ENCODE measurements around the gene PRMT9. TPM values are rescaled to one million over a fixed set of nuclear protein-coding genes. Genes with fewer than 3 reads are reported as not detected.

PRMT9 gene
- total RNA-seq, 1 experiment from 2014 or later, result 21.7 TPM

DNA sequence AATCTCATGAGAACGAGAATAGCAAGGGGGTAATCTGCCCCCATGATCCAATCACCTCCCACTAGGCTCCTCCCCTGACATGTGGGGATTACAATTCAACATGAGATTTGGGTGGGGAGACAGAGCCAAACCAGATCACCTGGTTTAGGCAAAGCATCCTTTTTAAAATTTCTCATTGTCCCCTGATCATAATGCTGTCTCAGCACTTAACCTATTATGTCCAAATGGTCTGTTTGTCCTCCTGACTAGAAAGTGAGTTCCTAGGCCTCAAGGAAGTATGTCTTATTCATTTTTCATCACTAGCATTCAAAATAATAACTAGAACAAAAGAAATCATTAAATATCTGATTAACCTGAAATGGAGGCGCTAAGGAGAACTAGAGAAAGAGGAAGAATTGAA is 7.9 kb upstream of the PRMT9 start:
- Histone ChIP-seq H2AFZ (ENCODE audit: low read length) (no peak overlapping the region), H3K4me1 (ENCODE audit: low read length) (no peaks in the 10 kb centered on the region; the same call in 1 of the 2 replicates), H3K4me3 (ENCODE audit: low read length) (no peak overlapping the region)

DNA sequence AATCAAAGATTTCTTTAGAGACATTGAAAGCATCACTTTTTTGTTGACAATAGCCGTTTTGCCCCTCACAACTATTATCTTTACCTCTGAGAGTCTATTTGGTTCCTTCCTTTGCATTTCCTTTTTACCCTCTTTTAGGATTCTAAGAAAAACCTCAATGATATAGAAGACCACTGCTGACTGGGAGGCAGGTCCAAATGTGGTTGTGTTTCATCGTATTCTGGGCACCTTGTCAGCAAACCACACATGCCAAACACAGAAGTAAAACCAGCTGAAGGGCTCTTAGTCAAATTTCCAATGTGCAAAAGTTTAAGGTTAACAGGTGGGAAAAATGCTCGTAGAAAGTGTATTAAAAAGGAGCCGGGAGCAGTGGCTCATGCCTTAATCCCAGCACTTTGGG is 5.1 kb upstream of the PRMT9 start:
- no peak for DNase-seq
- H3K4me2 ChIP-seq (ENCODE audit: low read depth, low read length, poor library complexity, severe bottlenecking), result no peak overlapping the region
- H3K27me3 ChIP-seq (ENCODE audit: low read length), result peaks cover 3% of the 10 kb centered on the region; the same call in 1 of the 2 replicates
- no peak overlapping the region for H2AFZ ChIP-seq (ENCODE audit: low read length)
- H3K4me1 ChIP-seq (ENCODE audit: low read length), result peaks cover 10% of the 10 kb centered on the region
- H3K9me2 ChIP-seq (replicated peaks; ENCODE audit: insufficient read depth, low read length), result no peaks in the 10 kb centered on the region
- H3K36me3 ChIP-seq (ENCODE audit: insufficient read depth, low read length), result no peaks in the 10 kb centered on the region
- no peaks in the 10 kb centered on the region for H3K79me2 ChIP-seq (ENCODE audit: low read length)
- no peaks in the 10 kb centered on the region for H4K20me1 ChIP-seq (ENCODE audit: insufficient read depth, low read depth, low read length)
- H3K9ac ChIP-seq (ENCODE audit: low read length), result no peak overlapping the region
- H3K4me3 ChIP-seq (ENCODE audit: low read length), result no peak overlapping the region
- no peaks in the 10 kb centered on the region for H3K9me3 ChIP-seq (ENCODE audit: low read length)
- no peak overlapping the region for H3K27ac ChIP-seq (ENCODE audit: low read length)

More for the DNA sequence above, 7.9 kb upstream of the PRMT9 start:
- DNase-seq, result no peak
- Histone ChIP-seq H3K36me3 (ENCODE audit: insufficient read depth, low read length) (no peaks in the 10 kb centered on the region), H3K27ac (ENCODE audit: low read length) (no peak overlapping the region), H3K9me3 (ENCODE audit: low read length) (no peaks in the 10 kb centered on the region), H3K4me2 (ENCODE audit: low read depth, low read length, poor library complexity, severe bottlenecking) (no peak overlapping the region), H3K9me2 (replicated peaks; ENCODE audit: insufficient read depth, low read length) (no peaks in the 10 kb centered on the region), H4K20me1 (ENCODE audit: insufficient read depth, low read depth, low read length) (no peaks in the 10 kb centered on the region), H3K79me2 (ENCODE audit: low read length) (no peaks in the 10 kb centered on the region), H3K27me3 (ENCODE audit: low read length) (peaks cover 3% of the 10 kb centered on the region; the same call in 1 of the 2 replicates), H3K9ac (ENCODE audit: low read length) (no peak overlapping the region)

DNA sequence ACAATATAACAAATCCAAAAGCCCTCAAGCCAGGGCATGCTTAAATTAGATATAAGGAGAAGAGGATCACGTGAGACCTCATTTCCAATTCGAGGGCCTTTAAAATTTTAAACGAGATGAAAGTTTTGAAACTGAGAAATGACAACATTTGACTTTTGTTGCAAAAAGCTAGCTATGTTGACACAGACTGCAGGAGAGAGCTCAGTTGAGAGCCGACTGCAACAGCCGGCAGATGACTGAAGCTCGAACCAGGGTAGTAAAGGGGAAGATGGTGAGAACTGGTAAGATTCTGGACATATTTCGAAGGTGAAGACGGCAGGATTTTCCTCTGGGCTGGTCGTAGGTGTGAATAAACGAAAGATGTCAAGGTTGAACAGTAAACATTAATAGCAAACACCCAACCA is 773 bp downstream of the PRMT9 start:
- peak overlapping the region; percentile 88 for H3K9ac ChIP-seq (ENCODE audit: low read length)
- peaks cover 14% of the 10 kb centered on the region for H3K36me3 ChIP-seq (ENCODE audit: insufficient read depth, low read length)
- peak overlapping the region; percentile 44; the same call in 1 of the 2 replicates for H3K27ac ChIP-seq (ENCODE audit: low read length)
- H3K27me3 ChIP-seq (ENCODE audit: low read length), result no peaks in the 10 kb centered on the region
- peaks cover 19% of the 10 kb centered on the region for H3K4me1 ChIP-seq (ENCODE audit: low read length)
- H3K4me3 ChIP-seq (ENCODE audit: low read length), result peak overlapping the region; percentile 74
- H3K79me2 ChIP-seq (ENCODE audit: low read length), result peaks cover 55% of the 10 kb centered on the region
- peak overlapping the region; percentile 79 for H3K4me2 ChIP-seq (ENCODE audit: low read depth, low read length, poor library complexity, severe bottlenecking)
- DNase-seq, result peak; percentile 71
- H3K9me2 ChIP-seq (replicated peaks; ENCODE audit: insufficient read depth, low read length), result no peaks in the 10 kb centered on the region
- no peaks in the 10 kb centered on the region for H3K9me3 ChIP-seq (ENCODE audit: low read length)
- no peak overlapping the region for H2AFZ ChIP-seq (ENCODE audit: low read length)
- no peaks in the 10 kb centered on the region for H4K20me1 ChIP-seq (ENCODE audit: insufficient read depth, low read depth, low read length)

DNA sequence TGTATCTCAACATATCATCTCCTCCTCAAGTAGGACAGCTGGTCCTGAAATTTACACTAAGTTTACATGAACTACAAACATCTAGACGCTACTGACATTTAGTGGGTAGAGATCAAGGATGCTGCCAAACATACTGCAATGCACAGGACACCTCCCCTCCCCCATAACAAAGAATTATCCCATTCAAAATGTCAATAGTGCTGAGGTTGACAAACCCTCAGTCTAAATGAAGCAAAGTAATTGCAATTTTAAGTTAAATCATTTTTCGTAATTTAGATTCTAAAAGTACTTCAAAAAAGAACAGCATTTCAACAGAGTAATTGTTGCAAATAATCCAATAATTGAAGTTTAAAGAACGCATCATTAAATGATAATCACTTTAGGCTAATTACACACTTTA is 1.2 kb downstream of the PRMT9 start:
- Histone ChIP-seq H3K9me2 (replicated peaks; ENCODE audit: insufficient read depth, low read length) (no peaks in the 10 kb centered on the region), H3K4me2 (ENCODE audit: low read depth, low read length, poor library complexity, severe bottlenecking) (peak overlapping the region; percentile 79), H3K27me3 (ENCODE audit: low read length) (no peaks in the 10 kb centered on the region), H4K20me1 (ENCODE audit: insufficient read depth, low read depth, low read length) (no peaks in the 10 kb centered on the region), H3K36me3 (ENCODE audit: insufficient read depth, low read length) (peaks cover 19% of the 10 kb centered on the region), H3K79me2 (ENCODE audit: low read length) (peaks cover 59% of the 10 kb centered on the region), H3K4me1 (ENCODE audit: low read length) (peaks cover 19% of the 10 kb centered on the region), H3K27ac (ENCODE audit: low read length) (no peak overlapping the region), H3K9me3 (ENCODE audit: low read length) (no peaks in the 10 kb centered on the region), H3K4me3 (ENCODE audit: low read length) (peak overlapping the region; percentile 74), H3K9ac (ENCODE audit: low read length) (peak overlapping the region; percentile 88), H2AFZ (ENCODE audit: low read length) (no peak overlapping the region)
- DNase-seq, result no peak

DNA sequence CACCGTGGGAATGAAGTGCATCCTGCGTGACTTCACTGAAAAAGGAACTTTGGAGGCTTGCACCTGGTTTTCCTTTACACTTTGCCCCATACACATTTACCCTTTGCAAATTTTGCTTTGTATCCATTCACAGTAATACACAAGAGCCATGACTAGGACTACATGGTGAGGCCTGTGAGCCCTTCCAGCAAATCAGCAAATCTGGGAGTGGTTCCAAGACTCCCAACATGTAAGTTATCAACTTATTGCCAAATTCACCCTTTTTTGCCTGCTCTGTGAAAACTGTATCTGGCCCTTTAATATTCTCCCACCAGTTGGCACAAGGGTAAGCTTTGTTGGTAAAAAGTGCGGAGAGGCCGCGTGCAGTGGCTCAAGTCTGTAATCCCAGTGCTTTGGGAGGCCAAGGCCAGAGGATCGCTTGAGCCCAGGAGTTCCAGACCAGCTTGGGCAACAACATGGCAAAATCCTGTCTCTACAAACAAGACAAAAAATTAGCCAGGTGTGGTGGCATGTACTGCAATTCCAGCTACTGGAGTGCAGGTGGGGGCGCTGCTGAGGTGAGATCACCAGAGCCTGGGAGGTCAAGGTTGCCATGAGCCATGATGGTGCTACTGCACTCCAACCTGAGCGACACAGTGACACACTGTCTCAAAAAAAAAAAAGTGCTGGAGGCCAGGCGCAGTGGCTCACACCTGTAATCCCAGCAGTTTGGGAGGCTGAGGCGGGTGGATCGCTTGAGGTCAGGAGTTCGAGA is 5.0 kb downstream of the PRMT9 start:
- H3K27ac ChIP-seq (ENCODE audit: low read length), result no peak overlapping the region
- H3K79me2 ChIP-seq (ENCODE audit: low read length), result peaks cover 89% of the 10 kb centered on the region
- no peak overlapping the region for H2AFZ ChIP-seq (ENCODE audit: low read length)
- H3K4me1 ChIP-seq (ENCODE audit: low read length), result peaks cover 9% of the 10 kb centered on the region
- H3K9me2 ChIP-seq (replicated peaks; ENCODE audit: insufficient read depth, low read length), result no peaks in the 10 kb centered on the region
- no peaks in the 10 kb centered on the region for H3K27me3 ChIP-seq (ENCODE audit: low read length)
- H3K9me3 ChIP-seq (ENCODE audit: low read length), result no peaks in the 10 kb centered on the region
- no peaks in the 10 kb centered on the region for H4K20me1 ChIP-seq (ENCODE audit: insufficient read depth, low read depth, low read length)
- H3K4me3 ChIP-seq (ENCODE audit: low read length), result no peak overlapping the region
- peaks cover 30% of the 10 kb centered on the region for H3K36me3 ChIP-seq (ENCODE audit: insufficient read depth, low read length)
- no peak overlapping the region for H3K4me2 ChIP-seq (ENCODE audit: low read depth, low read length, poor library complexity, severe bottlenecking)
- DNase-seq, result peak; percentile 54
- H3K9ac ChIP-seq (ENCODE audit: low read length), result no peak overlapping the region

DNA sequence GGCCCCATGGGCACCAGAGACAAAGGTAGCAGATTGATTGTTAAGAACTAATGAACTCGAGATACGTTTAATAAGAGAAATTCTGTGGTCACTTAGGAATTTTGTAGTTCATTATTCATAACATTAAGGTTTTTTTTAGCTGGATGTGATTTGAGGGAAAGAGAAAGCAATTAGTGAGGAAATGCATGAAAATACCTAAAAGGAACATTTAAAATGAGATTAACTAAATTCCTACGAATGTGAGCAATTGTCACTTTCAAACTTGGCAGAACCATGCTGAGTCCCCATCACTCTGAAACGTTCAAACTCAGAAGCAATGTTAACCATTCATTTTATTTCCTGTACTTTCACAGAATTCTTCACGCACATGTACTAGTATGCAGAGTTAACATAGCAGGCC is 5.9 kb downstream of the PRMT9 start:
- peaks cover 38% of the 10 kb centered on the region for H3K36me3 ChIP-seq (ENCODE audit: insufficient read depth, low read length)
- peaks cover 90% of the 10 kb centered on the region for H3K79me2 ChIP-seq (ENCODE audit: low read length)
- no peak overlapping the region for H3K4me3 ChIP-seq (ENCODE audit: low read length)
- H3K27ac ChIP-seq (ENCODE audit: low read length), result no peak overlapping the region
- no peak overlapping the region for H3K4me2 ChIP-seq (ENCODE audit: low read depth, low read length, poor library complexity, severe bottlenecking)
- no peak overlapping the region for H3K9ac ChIP-seq (ENCODE audit: low read length)
- no peak overlapping the region for H2AFZ ChIP-seq (ENCODE audit: low read length)
- no peaks in the 10 kb centered on the region for H4K20me1 ChIP-seq (ENCODE audit: insufficient read depth, low read depth, low read length)
- no peaks in the 10 kb centered on the region for H3K9me3 ChIP-seq (ENCODE audit: low read length)
- H3K9me2 ChIP-seq (replicated peaks; ENCODE audit: insufficient read depth, low read length), result no peaks in the 10 kb centered on the region
- H3K4me1 ChIP-seq (ENCODE audit: low read length), result peaks cover 8% of the 10 kb centered on the region
- DNase-seq, result no peak
- H3K27me3 ChIP-seq (ENCODE audit: low read length), result no peaks in the 10 kb centered on the region

DNA sequence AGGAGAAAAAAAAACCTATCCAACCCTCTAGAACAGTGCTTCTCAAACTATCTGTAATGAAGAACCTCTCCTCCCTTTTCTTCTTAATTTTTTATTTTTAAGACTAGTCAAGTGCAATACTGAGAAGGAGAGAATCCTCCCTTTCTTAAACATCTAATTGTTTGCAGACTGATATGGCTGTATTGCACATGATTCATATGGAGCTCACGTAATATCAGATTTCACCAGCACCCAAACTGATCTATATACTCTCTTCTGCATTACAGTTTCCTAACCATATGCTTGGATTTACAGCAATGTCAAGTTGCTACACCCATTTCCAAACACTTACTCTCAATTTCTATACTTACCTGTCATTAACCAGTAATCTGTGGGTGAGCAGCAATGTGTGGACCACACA is 9.5 kb downstream of the PRMT9 start:
- Histone ChIP-seq H3K9ac (ENCODE audit: low read length) (no peak overlapping the region), H3K9me2 (replicated peaks; ENCODE audit: insufficient read depth, low read length) (no peaks in the 10 kb centered on the region)

DNA sequence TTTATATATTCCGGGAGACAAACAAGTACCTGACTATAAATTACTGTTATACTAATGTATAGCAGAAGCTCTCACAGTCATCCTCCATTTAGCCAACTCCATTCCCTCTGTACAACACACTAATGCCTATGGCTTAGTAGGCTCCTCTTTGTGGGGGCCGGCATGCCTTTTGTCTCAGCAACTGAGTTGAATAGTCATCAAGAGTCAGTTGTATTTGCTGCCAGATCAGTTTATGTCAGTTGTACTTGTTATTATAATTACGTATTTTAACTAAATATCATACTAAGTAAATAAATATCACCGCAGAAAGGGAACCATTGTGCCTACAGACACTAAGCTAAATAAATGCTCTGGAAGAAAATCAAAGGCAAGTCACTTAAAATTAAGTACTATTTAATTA is 9.9 kb downstream of the PRMT9 start:
- no peaks in the 10 kb centered on the region for H3K9me2 ChIP-seq (replicated peaks; ENCODE audit: insufficient read depth, low read length)
- DNase-seq, result no peak
- H3K4me1 ChIP-seq (ENCODE audit: low read length), result no peaks in the 10 kb centered on the region
- H3K27me3 ChIP-seq (ENCODE audit: low read length), result no peaks in the 10 kb centered on the region
- peaks cover 61% of the 10 kb centered on the region for H3K36me3 ChIP-seq (ENCODE audit: insufficient read depth, low read length)
- H3K27ac ChIP-seq (ENCODE audit: low read length), result no peak overlapping the region
- H2AFZ ChIP-seq (ENCODE audit: low read length), result no peak overlapping the region
- peaks cover 78% of the 10 kb centered on the region for H3K79me2 ChIP-seq (ENCODE audit: low read length)
- no peak overlapping the region for H3K4me3 ChIP-seq (ENCODE audit: low read length)
- no peaks in the 10 kb centered on the region for H3K9me3 ChIP-seq (ENCODE audit: low read length)
- H3K4me2 ChIP-seq (ENCODE audit: low read depth, low read length, poor library complexity, severe bottlenecking), result no peak overlapping the region
- no peaks in the 10 kb centered on the region for H4K20me1 ChIP-seq (ENCODE audit: insufficient read depth, low read depth, low read length)
- H3K9ac ChIP-seq (ENCODE audit: low read length), result no peak overlapping the region

More for the DNA sequence above, 9.5 kb downstream of the PRMT9 start:
- Histone ChIP-seq H2AFZ (ENCODE audit: low read length) (no peak overlapping the region), H3K36me3 (ENCODE audit: insufficient read depth, low read length) (peaks cover 63% of the 10 kb centered on the region), H3K4me3 (ENCODE audit: low read length) (no peak overlapping the region), H3K4me1 (ENCODE audit: low read length) (no peaks in the 10 kb centered on the region), H4K20me1 (ENCODE audit: insufficient read depth, low read depth, low read length) (no peaks in the 10 kb centered on the region), H3K27ac (ENCODE audit: low read length) (no peak overlapping the region), H3K27me3 (ENCODE audit: low read length) (no peaks in the 10 kb centered on the region), H3K9me3 (ENCODE audit: low read length) (no peaks in the 10 kb centered on the region), H3K79me2 (ENCODE audit: low read length) (peaks cover 82% of the 10 kb centered on the region), H3K4me2 (ENCODE audit: low read depth, low read length, poor library complexity, severe bottlenecking) (no peak overlapping the region)
- no peak for DNase-seq

All from Karpas-422 (cell line).